22Rv1 (cell line): Measurements from ENCODE around the gene SZT2.

Experiments used
- H3K27ac ChIP-seq: fragments of 450-650 bp; 2 replicates; pipeline ENCODE4 v1.5.1; 2017
- CTCF ChIP-seq: fragments of 450-650 bp; IDR thresholded peaks from 2 replicates; pipeline ENCODE4 v1.5.1; 2017; ENCODE audit warnings: mild to moderate bottlenecking
- ZFX ChIP-seq: fragments of 450-650 bp; IDR thresholded peaks from 2 replicates; pipeline ENCODE4 v1.6.1; 2017; ENCODE audit warnings: antibody characterized with exemption, borderline replicate concordance

Gene SZT2

DNA sequence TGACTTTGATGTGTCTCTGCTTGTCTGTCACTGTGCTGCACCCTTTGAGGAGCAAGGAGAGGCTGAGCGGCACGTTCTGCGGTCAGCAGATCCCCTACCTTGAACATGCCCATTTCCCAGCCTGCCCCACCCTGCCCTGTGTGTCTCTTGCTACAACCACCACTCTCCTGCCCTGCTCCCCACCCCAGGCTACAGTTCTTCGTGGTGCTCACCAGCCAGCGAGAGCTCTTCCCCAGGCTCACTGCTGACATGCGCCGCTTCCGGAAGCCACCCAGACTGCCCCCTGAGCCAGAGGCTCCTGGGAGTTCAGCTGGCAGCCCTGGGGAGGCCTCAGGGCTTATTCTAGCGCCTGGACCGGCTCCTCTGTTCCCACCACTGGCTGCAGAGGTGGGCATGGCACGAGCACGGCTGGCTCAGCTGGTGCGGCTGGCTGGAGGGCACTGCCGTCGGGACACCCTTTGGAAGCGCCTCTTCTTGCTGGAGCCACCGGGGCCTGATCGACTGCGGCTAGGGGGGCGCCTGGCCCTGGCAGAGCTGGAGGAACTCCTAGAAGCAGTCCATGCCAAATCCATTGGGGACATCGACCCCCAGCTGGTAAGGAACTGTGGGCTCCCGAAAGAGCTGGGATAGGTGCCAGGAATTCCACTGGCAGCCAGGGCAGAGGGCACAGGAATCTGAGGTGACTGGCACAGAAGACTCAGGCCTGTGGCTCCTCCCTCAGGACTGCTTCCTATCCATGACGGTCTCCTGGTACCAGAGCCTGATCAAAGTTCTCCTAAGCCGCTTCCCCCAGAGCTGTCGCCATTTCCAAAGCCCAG lies 58.4 kb downstream of the SZT2 start:
- no peak overlapping the region for H3K27ac ChIP-seq
- TF ChIP-seq ZFX, result no peak
- no peak for TF ChIP-seq CTCF

DNA sequence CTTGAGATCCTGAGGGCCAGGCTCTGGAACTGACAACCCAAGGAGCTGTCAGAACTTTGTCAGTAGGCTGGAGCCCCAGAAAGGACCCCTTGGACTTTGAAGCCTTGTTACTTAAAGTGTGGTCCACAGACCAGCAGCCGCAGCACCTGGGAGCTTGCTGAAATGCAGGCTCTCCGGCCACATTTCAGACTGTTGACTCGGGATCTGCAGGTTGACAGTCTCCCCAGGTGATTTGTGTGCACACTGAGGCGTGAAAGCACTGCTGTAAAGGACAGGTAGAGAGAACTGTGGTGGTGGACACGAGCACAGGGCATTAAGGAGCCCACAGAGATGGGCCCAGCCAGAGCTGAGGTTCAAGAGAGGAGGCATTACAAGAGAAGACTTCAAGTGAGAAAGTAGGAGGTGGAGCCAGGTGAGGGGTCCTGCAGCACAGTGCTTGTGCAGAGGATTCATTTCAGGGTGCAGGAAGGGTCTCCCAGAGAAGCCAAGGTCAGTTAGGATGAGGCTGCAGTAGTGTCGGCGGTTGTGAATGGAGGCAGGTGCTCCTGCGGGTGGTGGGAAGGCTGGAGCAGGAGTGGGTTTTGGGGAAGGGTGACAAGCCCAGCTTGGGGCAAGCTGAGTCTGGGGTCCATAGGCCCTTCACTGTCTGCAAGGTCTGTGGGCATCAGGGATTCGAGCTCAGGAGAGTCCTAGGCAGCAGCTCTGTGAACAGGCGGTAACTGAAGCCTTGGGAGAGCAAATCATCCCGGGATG lies 59.4 kb downstream of the SZT2 start:
- no peak overlapping the region for H3K27ac ChIP-seq

GRCh38 chr1:43449708-43450069 lies 60.0 kb downstream of the SZT2 start:
- no peak overlapping the region for H3K27ac ChIP-seq
- TF ChIP-seq CTCF (no peak), ZFX (no peak)

More for the DNA sequence above, 59.4 kb downstream of the SZT2 start:
- no peak for TF ChIP-seq ZFX
- no peak for TF ChIP-seq CTCF

DNA sequence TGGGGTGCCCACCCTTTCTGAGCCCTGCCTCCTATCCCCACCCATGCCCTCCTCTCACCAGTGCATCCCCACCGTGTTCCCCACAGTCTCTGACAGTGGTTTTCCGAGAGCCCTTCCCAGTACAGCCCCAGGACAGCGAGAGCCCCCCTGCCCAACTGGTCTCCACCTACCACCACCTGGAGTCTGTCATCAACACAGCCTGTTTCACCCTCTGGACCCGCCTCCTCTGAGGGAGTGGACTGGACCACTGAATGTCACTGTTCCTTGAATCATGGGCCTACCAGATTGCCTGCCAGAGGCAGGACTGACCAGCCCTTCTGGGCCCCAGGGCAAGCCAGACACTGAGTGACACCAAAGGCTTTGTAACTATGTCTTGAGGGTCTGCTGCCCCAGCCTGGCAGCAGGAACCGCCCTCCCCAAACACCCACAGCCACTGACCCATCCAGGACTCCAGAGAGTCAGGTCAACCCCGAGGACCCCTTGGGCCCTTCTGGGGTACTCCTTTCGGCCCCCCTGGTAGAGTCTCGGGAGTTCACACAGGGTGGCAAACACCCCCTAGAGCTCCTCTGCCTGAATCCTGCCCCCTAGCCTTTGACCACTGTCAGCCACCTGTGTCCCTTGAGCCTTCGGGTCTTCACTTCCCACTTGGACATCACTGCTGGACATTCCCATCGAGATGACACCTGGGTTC lies 60.7 kb downstream of the SZT2 start:
- peak overlapping the region; percentile 98; the same call in 1 of the 2 replicates for H3K27ac ChIP-seq
- TF ChIP-seq CTCF (no peak), ZFX (no peak)

GRCh38 chr1:43451157-43451591 lies 61.5 kb downstream of the SZT2 start:
- H3K27ac ChIP-seq, result peak overlapping the region; percentile 98; the same call in 1 of the 2 replicates
- TF ChIP-seq CTCF, result no peak
- no peak for TF ChIP-seq ZFX

DNA sequence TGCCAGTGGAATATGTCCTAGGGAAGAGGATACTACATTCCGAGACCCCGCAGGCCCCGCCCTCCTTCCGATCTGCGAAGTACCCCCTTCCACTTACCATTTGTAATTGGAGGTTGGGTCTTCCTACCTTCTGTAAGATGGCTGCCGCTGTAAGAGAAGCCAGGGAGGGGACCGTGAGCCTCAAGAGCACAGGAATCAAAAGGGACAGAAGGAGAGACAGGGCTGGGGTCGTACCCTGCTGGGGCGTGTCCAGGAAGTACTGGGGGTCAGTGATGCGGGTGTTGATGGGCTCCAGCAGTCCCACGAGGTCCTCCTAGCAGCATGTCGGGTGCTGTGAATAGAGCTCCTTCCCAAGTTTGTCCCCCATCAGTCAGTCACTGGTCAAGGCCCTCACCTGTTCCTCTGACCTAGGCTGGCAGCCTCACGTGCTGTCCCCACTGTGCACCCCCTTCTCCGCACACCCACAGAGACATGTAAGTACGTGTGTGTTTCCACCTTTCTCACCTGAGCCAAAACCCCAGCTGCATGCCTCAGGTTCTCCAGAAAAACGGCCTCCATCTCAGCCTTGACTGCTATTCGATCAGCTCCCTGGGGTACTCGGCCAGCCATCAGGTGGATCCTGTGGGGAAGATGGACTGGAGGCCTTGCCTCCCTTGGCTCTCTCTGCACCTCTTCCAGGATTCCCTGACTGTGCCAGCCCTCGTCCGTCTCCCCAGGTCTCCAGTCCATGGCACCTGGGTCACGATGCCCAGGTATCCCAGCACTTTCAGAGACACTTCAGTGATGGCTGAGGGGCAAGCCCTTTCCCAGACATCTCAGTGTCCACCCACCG lies 62.2 kb downstream of the SZT2 start:
- H3K27ac ChIP-seq, result peak overlapping the region; percentile 98
- no peak for TF ChIP-seq ZFX
- no peak for TF ChIP-seq CTCF
